NCI-H128 (cell line): ENCODE data around the gene PSAPL1.

ENCODE experiments used
- DNase-seq: peaks from one replicate; lab custom pipeline; 2025; ENCODE audit not compliant: unreplicated experiment; lab: John Stamatoyannopoulos, UW

PSAPL1 gene

DNA sequence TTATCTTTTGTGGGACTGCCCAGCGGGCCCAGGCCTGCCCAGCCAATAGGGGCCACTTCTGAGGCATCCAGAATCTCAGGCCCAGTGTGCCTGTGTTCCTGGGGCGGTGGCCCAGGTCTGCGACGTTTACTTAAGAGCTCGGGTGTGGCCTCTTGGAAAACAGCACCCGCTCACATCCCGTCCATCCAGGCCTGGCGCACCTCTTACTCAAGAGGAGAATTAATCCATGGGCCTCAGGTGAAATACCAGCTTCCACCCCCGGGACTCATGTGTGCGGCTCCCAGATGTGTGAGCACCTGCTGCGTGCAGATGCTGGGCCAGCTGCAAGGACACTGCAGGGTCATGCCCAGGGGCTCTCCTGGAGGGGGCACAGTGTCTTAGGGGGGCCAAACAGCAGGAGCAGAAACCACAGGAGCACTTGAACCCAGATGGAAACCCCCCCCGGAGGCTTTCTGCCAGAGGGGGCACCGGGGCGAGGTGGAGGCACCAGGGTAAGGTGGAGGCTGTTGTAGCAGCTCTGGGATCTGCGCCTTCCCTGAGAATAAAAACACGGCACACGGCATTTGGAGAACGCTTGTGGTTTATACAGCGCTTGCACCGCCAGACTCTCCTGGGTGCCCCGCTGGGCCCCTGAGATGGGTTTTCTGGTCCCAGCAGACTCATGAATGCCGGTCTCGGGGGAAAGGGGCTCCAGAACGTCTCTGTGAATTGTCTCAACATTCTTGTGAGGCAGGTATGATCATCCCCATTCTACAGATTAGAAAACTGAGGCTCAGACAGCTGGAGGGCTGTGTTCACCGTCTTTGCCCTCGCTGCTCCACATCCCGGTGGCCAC is 2.8 kb downstream of the PSAPL1 start:
- no peak for DNase-seq

DNA sequence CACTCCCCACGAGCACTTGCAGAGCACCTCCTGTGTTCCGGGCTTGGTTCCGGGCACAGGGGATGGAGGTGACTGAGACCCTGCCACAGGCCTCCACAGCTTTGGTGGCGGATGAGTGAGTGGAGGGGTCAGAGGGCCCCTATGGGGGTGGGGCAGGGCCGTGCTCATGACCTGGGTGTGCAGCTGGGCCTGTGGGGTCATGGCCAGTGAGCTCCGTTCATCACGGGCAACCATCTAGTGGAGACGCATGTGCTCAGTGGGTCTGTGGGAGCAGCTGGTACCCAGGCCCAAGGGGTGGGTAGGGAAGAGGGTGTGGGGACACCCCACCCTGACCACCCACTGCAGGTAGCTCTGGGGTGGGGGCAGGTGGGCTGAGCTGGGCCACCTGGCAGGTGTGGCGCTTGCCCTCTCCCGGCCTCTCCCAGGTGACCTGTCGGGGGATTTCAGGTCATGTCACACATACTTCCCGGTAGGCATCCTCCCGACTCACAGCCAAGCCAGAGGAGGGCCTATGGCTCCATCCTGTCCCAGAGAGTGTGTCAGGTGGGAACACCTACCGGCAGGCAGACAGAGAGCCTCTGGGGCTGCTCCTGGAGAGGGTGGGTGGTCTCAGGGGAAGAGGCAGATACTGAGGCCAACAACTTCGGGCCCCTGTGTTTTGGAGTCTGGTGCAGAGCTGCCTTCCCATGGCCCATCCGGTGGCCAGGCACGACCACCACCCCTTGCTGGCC is 3.6 kb downstream of the PSAPL1 start:
- no peak for DNase-seq

DNA sequence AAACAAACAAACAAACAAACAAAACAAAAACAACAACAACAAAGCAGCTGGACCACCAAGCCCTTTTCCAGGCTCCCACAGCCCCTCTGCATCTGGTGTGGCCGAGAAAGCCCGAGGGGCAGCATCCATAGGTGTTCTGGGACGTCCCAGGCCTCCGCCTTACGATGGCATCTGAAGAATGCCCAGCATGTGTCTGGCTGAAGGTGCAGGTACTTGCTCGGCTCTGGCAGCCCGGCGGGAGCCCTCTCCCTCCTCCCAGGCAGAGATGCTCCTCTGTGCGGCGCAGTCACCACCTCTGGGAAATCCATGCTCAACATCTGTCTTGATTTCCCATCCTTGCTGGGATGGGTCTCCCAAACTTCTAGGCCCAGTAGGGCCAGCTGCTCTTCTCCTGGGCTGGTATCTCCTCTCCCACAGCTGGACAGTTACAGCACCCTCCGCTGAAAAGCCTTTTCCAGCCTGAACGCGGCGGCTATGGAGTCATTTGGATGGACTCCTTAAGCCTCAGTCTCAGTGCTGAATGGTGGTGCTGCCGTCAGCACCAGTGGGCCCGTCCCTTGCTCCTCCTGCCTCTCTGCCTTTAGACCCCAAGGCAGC is 4.3 kb downstream of the PSAPL1 start:
- DNase-seq = no peak

DNA sequence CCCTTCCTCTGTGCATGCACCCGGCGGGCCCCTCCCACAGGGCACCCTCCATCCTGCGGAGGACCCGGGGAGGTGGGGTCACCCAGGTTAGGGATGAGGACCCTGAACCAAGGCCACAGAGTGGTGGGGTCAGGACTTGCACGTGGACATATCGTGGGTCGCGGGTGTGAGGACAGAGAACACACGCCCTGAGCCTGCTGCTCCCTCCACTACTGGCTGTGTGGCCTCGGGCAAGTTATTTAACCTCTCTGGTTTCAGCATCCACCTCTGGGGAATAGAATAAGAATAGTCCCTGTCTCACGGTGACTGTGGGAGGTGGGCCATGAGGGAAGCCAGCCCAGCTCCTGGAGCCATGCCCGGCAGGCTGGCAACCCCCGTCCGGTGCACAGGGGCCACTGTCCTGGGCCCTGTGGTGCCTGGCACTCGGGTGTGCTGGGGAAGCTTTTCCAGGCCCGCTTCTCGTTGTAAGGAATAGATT is 5.1 kb downstream of the PSAPL1 start:
- DNase-seq = no peak

DNA sequence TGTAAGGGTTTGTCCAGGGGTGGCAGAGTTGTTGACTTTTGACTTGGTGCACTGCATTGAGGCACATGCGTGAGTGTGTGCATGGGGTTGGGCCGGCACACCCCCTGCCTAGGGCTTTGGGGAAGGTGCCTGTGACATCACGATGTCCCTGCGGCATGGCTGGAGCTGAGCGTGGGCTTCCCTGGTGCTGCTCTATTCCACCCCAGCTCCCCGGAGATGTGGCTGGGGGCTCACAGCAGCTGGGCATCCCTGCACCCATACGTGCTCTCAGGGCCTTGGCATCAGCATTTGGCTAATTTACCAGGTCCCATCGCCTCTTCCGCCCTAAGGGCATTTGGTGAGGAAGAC is 5.7 kb downstream of the PSAPL1 start:
- DNase-seq = no peak

DNA sequence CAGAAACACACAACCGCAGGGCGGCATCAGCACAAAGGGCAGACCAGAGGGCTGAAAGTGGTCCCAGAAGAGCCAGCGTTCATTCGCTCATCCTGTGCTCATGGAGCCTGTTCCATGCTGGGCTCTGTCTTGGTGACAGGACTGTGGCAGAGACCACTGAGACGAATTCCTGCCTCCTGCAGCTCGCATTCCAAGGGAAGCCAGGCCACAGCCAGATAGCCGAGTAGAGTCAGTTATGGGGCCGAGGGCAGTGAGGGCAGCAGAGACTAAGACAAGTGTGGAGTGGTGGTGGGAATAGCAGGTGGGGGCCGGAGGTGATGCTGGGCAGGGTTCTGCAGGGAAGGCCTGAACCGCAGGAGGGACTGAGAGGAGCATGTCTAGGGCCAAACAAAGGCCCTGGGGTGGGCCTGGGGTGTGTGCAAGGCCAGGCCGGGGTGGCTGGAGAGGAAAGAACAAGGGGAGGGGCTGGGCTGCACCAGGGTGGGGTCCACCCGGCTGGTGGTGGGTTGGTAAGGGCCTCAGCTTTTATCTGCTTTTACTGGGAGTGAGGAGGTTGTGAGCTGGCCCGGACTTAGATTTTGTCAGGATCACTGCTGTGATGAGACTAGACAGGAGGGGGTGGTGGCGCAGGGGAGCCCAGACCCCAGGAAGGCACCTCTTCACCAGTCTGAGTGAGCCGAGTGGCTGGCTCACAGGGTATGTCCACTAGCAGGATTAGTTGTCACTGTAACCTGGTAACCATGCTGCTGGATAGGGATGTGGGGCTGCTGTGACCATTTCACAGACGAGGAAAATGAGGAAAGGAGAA is 6.3 kb downstream of the PSAPL1 start:
- DNase-seq = no peak

DNA sequence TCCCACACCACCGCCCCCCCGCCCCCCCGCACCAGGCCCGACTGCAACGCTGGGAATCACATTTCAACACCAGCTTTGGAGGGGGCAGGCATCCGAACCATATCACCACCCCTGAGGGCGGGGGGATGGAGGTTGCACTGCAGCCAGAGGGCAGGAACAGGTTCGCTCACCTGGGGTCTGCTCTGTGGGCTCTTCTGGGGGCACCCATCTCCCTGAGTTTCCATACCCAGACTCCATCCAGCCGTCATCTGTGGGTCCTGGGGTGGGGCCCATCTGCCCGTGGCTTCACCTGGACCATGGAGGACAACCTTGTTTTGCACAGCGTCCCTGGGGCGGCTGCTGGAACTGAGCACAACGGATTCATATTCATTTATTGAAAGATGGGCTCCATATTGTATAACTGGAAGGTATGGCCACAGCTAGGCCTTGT is 6.9 kb downstream of the PSAPL1 start:
- no peak for DNase-seq

DNA sequence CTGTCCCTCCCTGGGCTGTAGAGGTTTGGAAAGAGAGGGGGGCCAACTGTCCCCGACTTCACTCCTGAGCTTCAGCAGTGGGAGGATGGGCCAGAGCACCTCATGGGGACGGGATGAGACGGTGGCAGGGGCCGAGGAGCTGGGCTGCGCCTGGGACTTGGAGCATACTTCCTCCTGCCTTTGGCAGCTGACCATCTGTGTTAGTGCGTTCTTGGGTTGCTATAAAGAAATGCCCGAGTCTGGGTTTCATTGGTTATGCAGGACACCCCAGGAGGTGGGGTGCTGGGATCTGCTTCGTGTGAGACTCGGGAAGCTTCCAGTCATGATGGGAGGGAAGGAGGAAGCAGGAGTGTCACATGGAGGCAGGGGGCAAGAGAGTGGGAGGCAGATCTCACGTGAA is 7.4 kb downstream of the PSAPL1 start:
- DNase-seq = no peak

DNA sequence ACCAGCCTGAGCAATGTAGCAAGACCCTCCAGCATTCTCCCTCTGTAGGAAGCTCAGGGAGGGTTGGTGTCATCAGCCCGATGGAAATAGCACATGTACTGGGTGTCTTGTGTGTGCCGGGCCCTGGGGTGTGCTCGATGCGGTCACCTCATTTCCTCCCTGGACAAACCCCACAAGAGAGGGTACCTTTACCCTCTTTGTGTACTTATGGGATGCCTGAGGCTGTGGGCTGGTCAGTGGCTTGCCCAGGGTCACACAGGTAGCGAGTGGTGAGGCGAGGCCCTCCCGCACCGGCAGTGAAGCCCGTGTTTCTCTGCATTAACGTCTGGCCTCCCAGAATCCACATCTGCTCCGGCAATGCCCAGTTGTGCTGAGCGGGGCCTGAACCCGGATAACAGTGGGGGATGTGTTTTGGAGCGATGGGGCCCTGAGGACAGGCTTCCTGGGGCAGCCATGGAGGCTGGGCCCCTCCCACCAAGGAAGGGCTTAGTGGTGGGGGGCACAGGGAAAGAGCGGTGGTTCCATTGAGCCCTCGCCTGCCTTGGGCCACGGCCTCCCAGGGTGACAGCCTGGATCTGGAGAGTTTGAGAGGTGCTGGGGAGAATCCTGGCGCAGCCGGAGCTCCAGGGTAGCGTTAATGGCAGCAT is 8.1 kb downstream of the PSAPL1 start:
- DNase-seq = no peak

DNA sequence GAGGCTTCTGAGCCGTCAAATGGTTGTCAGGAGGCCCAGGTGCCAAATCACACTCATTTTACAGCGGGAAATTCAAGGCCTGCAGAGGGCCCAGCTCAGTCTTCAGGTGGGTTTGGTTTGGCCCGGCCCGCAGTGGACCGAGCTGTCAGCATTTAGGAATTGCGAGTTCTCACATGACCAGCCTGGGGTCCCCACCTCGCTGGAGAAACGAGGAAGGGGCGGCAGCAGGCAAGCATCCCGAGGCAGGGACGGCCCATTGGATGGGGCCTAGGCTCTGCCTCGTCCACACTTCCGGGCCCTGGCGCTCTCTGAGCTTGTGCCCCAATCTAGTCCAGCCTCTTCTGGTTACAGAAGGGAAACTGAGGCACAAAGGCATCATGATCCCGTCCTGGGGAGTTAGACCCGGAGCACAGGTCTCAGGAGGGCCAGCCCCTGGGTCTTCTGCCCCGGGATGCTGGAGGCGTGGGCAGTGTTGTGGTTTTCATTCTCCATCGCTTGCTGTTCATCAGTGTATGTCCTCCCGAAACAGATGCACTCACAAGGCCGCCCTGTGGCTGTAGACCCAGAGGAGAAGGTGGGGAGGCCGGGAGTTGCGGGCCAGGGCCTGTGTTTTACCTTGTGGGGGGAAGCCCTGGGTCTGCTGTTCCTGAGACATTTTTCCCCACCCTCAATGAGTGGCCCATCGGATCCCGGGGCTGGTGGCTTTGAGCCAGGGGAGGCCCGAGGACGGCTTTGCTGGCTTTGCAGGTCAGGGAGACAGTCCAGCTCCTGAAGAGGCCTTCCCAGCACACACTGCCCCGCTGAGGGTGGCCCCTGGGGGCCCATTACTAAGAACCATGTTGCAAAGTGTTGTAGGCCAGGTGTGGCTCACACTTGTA is 8.9 kb downstream of the PSAPL1 start:
- DNase-seq = no peak

DNA sequence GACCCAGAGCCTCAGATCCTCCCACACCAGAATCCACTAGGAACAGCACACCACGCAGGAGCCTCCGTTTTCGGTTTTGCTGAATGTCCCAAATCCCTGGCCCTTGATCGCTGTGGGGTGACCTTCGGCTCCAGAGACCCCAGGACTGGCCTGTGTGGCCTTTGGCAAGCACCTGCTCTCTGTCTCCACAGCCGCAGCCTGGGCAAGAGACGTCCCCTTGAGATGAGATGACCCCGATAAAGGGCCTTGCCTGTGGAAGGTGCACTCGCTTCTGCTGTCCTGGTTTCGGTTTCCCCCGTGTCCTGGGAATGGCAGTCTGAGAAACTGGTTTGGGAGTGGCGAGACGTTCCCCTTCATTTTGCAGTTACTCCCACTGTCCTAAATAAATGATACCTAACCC is 9.6 kb downstream of the PSAPL1 start:
- no peak for DNase-seq

DNA sequence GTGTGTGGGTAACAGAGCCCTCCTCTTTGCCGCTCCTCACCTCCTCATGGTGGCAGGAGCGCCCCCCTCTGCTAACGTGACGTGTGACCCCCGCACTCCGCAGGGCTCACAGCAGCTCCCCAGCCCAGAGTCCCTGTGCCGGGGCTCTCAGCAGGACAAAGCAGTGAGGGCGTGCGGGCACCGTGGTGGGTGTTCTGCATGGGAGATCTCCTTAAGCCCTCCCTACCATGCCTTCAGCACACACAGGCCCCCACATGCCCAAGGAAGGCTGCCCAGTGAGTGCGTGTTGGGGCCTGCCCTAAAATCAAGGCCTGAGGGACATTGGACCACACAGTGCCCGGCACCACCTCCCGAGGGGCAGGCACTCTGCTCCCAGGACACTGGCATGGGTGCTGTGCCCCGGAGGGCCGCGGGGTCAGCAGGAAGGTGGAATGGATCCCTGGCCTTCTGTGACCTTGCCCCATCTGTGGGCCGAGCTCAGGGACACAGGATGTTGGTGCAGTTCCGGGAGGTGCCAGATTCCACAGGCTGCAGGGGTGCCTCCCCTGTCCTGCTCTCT is 10.1 kb downstream of the PSAPL1 start:
- DNase-seq = no peak

DNA sequence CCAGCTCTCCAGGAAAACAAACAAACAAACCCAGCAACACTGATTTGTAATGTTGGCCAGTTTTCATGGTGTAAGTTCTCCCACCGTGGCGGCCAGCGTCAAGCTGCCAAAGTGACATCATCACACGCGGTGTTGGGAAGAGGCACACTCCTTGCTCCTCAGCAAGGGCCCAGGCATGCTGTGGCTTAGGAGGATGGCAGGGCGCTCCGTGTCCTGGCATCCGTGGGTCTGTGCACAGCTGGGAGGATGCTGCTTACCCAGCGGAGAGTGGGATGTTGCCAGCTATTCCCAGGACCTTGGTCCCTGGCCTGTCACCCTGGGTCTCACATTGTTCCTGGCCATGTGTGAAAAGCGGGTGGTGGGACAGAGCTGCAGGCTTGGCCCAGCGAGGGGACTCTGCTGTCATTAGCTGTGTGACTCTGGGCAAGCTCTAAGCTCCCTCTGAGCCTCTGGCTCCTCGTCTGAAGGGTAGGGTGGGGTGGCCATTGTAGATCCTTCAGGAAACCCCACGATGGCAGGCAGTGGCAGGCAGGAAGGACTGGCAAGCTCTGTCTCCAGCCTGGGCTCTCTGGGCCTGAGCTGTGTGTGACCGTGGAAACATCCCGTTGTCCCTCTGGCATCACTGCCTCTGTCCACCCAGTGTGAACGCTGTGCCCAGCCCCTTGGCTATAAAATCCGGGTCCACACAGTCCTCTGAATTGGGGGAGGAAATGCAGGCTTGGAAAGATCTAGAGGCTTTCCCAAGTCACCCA is 10.8 kb downstream of the PSAPL1 start:
- DNase-seq = no peak

DNA sequence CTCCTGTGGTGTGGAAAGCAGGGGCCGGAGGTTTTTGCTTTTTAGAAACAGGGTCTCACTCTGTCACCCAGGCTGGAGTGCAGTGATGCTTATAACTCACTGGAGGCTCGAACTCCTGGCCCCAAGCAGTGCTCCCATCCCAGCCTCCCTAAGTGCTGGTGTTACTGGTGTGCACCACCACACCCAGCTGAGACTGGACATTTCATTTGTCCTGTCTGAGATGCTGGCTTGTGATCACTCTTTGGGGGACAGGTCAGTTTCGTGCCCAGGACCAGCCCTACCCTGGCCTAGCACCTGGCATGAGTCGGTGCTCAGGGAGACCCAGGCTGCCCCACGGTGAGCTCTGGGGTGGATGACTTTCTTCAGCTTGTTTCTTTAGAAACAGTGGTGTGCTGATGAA is 11.3 kb downstream of the PSAPL1 start:
- DNase-seq = no peak

DNA sequence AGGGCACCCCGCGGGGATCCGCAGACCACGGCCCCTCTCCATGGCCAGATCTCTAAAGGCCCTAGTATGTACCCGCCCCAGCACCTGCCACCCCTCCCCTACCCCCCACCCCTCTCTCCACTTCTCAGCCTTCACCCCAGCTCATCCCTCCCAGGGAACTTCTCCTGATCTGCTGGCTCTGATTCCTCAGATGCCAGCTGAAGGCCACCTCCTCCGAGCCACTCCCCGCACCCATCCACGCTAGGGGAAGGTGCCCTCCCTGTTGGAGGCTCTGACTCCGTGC is 11.9 kb downstream of the PSAPL1 start:
- DNase-seq = no peak

DNA sequence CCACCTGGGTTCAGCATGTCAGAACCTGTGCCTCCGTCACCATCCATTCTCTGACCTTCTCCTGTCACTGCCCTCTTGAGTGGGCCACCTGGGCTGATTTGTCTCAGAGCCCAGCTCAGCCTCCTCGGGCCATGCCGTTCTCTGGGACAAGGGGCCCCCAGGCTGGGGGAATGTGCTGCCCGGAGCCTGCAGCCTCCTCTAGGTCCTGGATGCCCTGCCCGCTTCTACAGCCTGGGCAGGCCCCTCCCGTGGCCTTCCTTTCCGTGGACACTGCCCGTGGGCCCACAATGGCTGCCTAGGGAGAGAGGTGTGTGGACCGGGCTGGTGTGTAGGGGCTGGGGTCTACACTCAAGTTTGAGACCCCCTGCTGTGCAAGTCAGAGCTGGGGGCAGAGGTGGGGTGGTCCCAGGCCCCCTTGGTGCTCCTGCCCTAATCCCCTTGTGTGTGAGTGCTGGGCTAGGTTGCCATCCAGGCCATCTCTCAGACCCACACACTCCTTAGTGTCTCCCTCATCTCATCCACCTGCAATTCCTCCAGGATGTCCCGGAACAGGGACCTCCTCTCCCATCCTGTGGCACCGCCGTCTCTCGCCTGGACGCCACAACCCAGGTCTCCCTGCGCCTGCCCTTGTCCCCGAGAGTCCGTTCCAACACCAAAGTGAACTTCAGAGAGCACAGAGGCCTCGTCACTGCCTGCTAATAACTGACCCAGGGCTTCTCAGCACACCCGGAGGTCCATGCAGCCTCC is 12.4 kb downstream of the PSAPL1 start:
- no peak for DNase-seq

DNA sequence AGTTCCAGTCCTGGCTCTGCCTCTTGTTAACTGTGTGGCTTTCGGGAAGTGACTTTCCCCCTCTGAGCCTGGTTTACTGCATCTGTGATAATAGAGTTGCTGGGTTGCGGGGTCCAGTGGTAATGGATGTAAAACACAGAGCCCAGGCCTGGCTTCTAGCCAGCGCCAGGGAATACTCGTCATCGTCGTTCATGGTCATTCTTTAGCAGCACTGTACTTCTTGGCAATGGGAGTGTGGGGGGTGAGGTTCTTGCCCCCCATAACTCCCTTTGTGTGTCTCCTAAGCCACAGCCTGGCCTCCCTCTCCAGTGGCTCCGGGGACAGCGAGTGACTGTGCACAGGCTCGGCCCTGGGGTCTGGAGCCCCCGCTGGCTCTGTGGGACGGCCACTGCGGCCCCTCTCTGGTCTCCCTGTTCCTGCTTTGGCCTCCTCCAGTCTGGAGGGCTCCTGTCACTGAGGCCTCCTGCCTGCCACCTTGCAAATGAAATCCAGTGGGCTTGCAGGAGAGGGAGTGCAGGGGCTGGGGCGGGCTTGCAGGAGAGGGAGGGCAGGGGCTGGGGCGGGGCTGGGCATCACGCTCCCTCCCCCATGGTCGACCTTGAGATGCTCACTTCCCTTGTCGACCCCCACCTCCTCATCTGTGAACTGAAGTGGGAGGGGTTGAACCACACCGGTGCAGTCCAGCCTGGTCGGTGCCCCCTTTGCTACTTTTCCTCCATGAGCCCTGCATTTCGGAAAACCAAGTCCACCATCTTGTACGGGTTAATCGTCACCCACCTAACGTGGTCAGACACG is 13.2 kb downstream of the PSAPL1 start:
- no peak for DNase-seq

DNA sequence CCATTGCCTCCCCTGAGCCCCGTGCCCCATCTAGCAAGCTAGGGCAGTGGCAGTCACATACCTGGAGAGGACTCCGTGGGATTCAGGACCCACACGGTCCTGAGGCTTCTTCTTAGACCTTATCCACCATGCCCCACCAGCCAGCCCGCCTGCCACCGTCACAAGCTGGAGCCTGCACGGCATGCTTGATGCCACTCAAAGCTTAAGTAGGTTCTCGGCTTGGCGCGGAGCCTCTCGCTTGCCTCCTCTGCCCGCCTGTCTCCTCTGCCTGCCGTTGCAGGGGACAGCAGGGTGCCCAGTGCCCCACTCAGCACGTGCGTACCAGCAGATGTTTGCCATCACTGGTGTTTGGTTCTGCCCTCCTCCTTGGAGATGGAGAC is 14.1 kb downstream of the PSAPL1 start:
- peak; percentile 19 for DNase-seq
